PC-9 (cell line): ENCODE results near the gene WT1.

Source experiments
- CTCF ChIP-seq: fragments of 200-600 bp; sonication (generic); conservative IDR thresholded peaks from 2 replicates; pipeline ENCODE4 v1.6.1; 2017; ENCODE audit warnings: mixed run types, antibody characterized with exemption, mild to moderate bottlenecking, moderate library complexity
- EZH2 ChIP-seq: fragments of 200-600 bp; sonication (generic); IDR thresholded peaks from 2 replicates; pipeline ENCODE4 v1.8.0; 2017; ENCODE audit warnings: antibody characterized with exemption, low read depth

GRCh38 chr11:32366666-32367065, 68.7 kb downstream of the WT1 start:
- TF ChIP-seq CTCF (no peak), EZH2 (no peak)
